Astrocyte (in vitro differentiated cells and primary cell): ENCODE results near the gene AP3B1. TPM values are rescaled to one million over a fixed set of nuclear protein-coding genes. Genes with fewer than 3 reads are reported as not detected.
A peak's percentile ranks its signal among the peaks of the same experiment; 100 is the strongest.
"Not testable (repeated sequence)": the region's sequence is repeated elsewhere in the genome, so short reads cannot be mapped to it uniquely, and the experiment has no call there.

Experiments used
- DNase-seq: peaks from one replicate; pipeline ENCODE4 v3.0.0-alpha.2; 2010; ENCODE audit warnings: low read depth
- FAIRE-seq: peaks from 2 replicates; lab custom pipeline; 2011; peaks lifted over from hg19 to GRCh38; lab: Jason Lieb, UNC
- H2AFZ ChIP-seq: 2 replicates; pipeline ENCODE4 v1.6.0; 2012; ENCODE audit warnings: low read depth, low read length, inconsistent platforms
- H3K27ac ChIP-seq: 2 replicates; pipeline ENCODE4 v1.5.1; 2011; ENCODE audit warnings: low read depth, low read length, inconsistent platforms
- H3K27me3 ChIP-seq: 2 replicates; pipeline ENCODE4 v1.6.0; 2011; ENCODE audit warnings: low read length, inconsistent platforms; ENCODE audit not compliant: insufficient read depth
- H3K36me3 ChIP-seq: 2 replicates; pipeline ENCODE4 v1.5.1; 2011; ENCODE audit warnings: low read length, inconsistent platforms; ENCODE audit not compliant: insufficient read depth
- H3K4me1 ChIP-seq: 2 replicates; pipeline ENCODE4 v1.5.1; 2011; ENCODE audit warnings: low read length, inconsistent platforms; ENCODE audit not compliant: insufficient read depth
- H3K4me2 ChIP-seq: 2 replicates; pipeline ENCODE4 v1.6.0; 2012; ENCODE audit warnings: low read length, inconsistent platforms
- H3K4me3 ChIP-seq: 2 replicates; pipeline ENCODE4 v1.5.1; 2011; ENCODE audit warnings: low read depth, mild to moderate bottlenecking, low read length, inconsistent platforms; ENCODE audit not compliant: insufficient read depth
- H3K79me2 ChIP-seq: 2 replicates; pipeline ENCODE4 v1.6.0; 2012; ENCODE audit warnings: mild to moderate bottlenecking, low read length, inconsistent platforms; ENCODE audit not compliant: insufficient read depth
- H3K9ac ChIP-seq: 2 replicates; pipeline ENCODE4 v1.6.0; 2012; ENCODE audit warnings: mild to moderate bottlenecking, low read length, inconsistent platforms
- H3K9me3 ChIP-seq: 2 replicates; pipeline ENCODE4 v1.5.1; 2012; ENCODE audit warnings: low read depth, mild to moderate bottlenecking, low read length, inconsistent platforms; ENCODE audit not compliant: insufficient read depth
- H4K20me1 ChIP-seq: 2 replicates; pipeline ENCODE4 v1.6.0; 2012; ENCODE audit warnings: low read length, inconsistent platforms; ENCODE audit not compliant: insufficient read depth
- H3K27ac Mint-ChIP-seq: one replicate; pipeline ENCODE4 v1.8.0; 2021; ENCODE audit warnings: mild to moderate bottlenecking, mixed read lengths; ENCODE audit not compliant: unreplicated experiment
- H3K27me3 Mint-ChIP-seq: one replicate; pipeline ENCODE4 v1.8.0; 2021; ENCODE audit warnings: low read depth, mixed read lengths; ENCODE audit not compliant: unreplicated experiment
- H3K36me3 Mint-ChIP-seq: one replicate; pipeline ENCODE4 v1.8.0; 2021; ENCODE audit warnings: low read depth, mixed read lengths; ENCODE audit not compliant: unreplicated experiment
- H3K4me1 Mint-ChIP-seq: one replicate; pipeline ENCODE4 v1.8.0; 2021; ENCODE audit warnings: low read depth, mixed read lengths; ENCODE audit not compliant: unreplicated experiment
- H3K4me3 Mint-ChIP-seq: one replicate; pipeline ENCODE4 v1.8.0; 2021; ENCODE audit warnings: mild to moderate bottlenecking, moderate library complexity, mixed read lengths; ENCODE audit not compliant: unreplicated experiment
- H3K9me3 Mint-ChIP-seq: one replicate; pipeline ENCODE4 v1.8.0; 2021; ENCODE audit warnings: mild to moderate bottlenecking, mixed read lengths; ENCODE audit not compliant: unreplicated experiment
- CTCF ChIP-seq: IDR thresholded peaks from 2 replicates; pipeline ENCODE4 v1.5.1; 2011; ENCODE audit warnings: low read depth, mild to moderate bottlenecking, inconsistent platforms, low read length, moderate library complexity; ENCODE audit not compliant: insufficient read depth
- EZH2 ChIP-seq: IDR thresholded peaks from 2 replicates; pipeline ENCODE4 v1.6.1; 2012; ENCODE audit warnings: mild to moderate bottlenecking, low read length, inconsistent platforms; ENCODE audit not compliant: insufficient read depth
- total RNA-seq: library from RNA; stranded (reverse); gene quantifications from 2 replicates; pipeline ENCODE4 v1.2.1, GENCODE V29; 2021

Gene AP3B1
- total RNA-seq, 1 donor from 2014 or later = 64.8 TPM

- Histone ChIP-seq H3K4me3 (no peak overlapping the region), H3K9me3 (no peaks in the 10 kb centered on the region), H3K4me2 (no peak overlapping the region), H3K36me3 (no peaks in the 10 kb centered on the region), H2AFZ (no peak overlapping the region), H3K4me1 (no peaks in the 10 kb centered on the region), H4K20me1 (peaks cover 7% of the 10 kb centered on the region), H3K79me2 (no peaks in the 10 kb centered on the region), H3K9ac (no peak overlapping the region), H3K27me3 (no peaks in the 10 kb centered on the region), H3K27ac (no peak overlapping the region)
- H3K27me3 Mint-ChIP-seq = no peaks in the 10 kb centered on the region
- DNase-seq (no peak), FAIRE-seq (no peak)
- H3K36me3 Mint-ChIP-seq = peaks cover 2% of the 10 kb centered on the region
- no peaks in the 10 kb centered on the region for H3K4me1 Mint-ChIP-seq
- TF ChIP-seq CTCF = no peak
- no peak for TF ChIP-seq EZH2
- H3K9me3 Mint-ChIP-seq = no peaks in the 10 kb centered on the region
- no peak overlapping the region for H3K4me3 Mint-ChIP-seq
- H3K27ac Mint-ChIP-seq = no peak overlapping the region
These were observed 237.5 kb downstream of the AP3B1 start for GRCh38 chr5:78056901-78057514.

GRCh38 chr5:78056053-78056452 is 238.4 kb downstream of the AP3B1 start:
- H3K9ac ChIP-seq = no peak overlapping the region
- H3K27ac Mint-ChIP-seq = no peak overlapping the region
- H3K9me3 ChIP-seq = no peaks in the 10 kb centered on the region
- peaks cover 7% of the 10 kb centered on the region for H4K20me1 ChIP-seq
- no peaks in the 10 kb centered on the region for H3K9me3 Mint-ChIP-seq
- H3K27me3 Mint-ChIP-seq = no peaks in the 10 kb centered on the region
- H3K27me3 ChIP-seq = no peaks in the 10 kb centered on the region
- TF ChIP-seq CTCF (no peak), EZH2 (no peak)
- no peaks in the 10 kb centered on the region for H3K4me1 Mint-ChIP-seq
- H3K27ac ChIP-seq = no peak overlapping the region
- no peak overlapping the region for H3K4me3 Mint-ChIP-seq
- H3K4me3 ChIP-seq = no peak overlapping the region
- H3K79me2 ChIP-seq = no peaks in the 10 kb centered on the region
- DNase-seq = no peak
- H2AFZ ChIP-seq = no peak overlapping the region
- H3K4me2 ChIP-seq = no peak overlapping the region
- H3K36me3 ChIP-seq = no peaks in the 10 kb centered on the region
- H3K36me3 Mint-ChIP-seq = peaks cover 2% of the 10 kb centered on the region
- FAIRE-seq = no peak
- no peaks in the 10 kb centered on the region for H3K4me1 ChIP-seq

GRCh38 chr5:78050888-78051287 is 243.6 kb downstream of the AP3B1 start:
- H3K4me1 ChIP-seq = no peaks in the 10 kb centered on the region

GRCh38 chr5:78046823-78047222 is 247.7 kb downstream of the AP3B1 start:
- not testable (repeated sequence) for H3K79me2 ChIP-seq, FAIRE-seq, H3K4me3 ChIP-seq, H3K9me3 Mint-ChIP-seq, H3K4me2 ChIP-seq, H3K9ac ChIP-seq, H3K27ac ChIP-seq, H3K36me3 ChIP-seq, H3K4me1 Mint-ChIP-seq, H3K4me1 ChIP-seq, H4K20me1 ChIP-seq, H2AFZ ChIP-seq, DNase-seq, H3K27me3 ChIP-seq, H3K9me3 ChIP-seq, H3K27ac Mint-ChIP-seq, H3K27me3 Mint-ChIP-seq, H3K4me3 Mint-ChIP-seq
- H3K36me3 Mint-ChIP-seq = peaks cover 11% of the 10 kb centered on the region

More at GRCh38 chr5:78050888-78051287, 243.6 kb downstream of the AP3B1 start:
- DNase-seq (peak; percentile 68), FAIRE-seq (peak; percentile 43)
- H3K79me2 ChIP-seq = no peaks in the 10 kb centered on the region
- no peak overlapping the region for H3K27ac ChIP-seq
- no peak overlapping the region for H2AFZ ChIP-seq
- H3K27me3 ChIP-seq = no peaks in the 10 kb centered on the region
- Mint-ChIP-seq H3K4me3 (no peak overlapping the region), H3K9me3 (peaks cover 1% of the 10 kb centered on the region), H3K27ac (no peak overlapping the region), H3K36me3 (peaks cover 7% of the 10 kb centered on the region), H3K27me3 (no peaks in the 10 kb centered on the region), H3K4me1 (peaks cover 4% of the 10 kb centered on the region)
- H3K4me2 ChIP-seq = no peak overlapping the region
- H3K4me3 ChIP-seq = no peak overlapping the region
- no peaks in the 10 kb centered on the region for H4K20me1 ChIP-seq
- H3K36me3 ChIP-seq = no peaks in the 10 kb centered on the region
- TF ChIP-seq CTCF (no peak), EZH2 (no peak)
- no peaks in the 10 kb centered on the region for H3K9me3 ChIP-seq
- no peak overlapping the region for H3K9ac ChIP-seq
